Dermis microvascular lymphatic vessel endothelial cell (primary cell): ENCODE results near the gene RHOH. TPM values are rescaled to one million over a fixed set of nuclear protein-coding genes. Genes with fewer than 3 reads are reported as not detected.

Experiments used
- DNase-seq, 2 donors: peaks; one replicate each; pipeline versions ENCODE4 v3.0.0 to v3.0.0-alpha.2; 2010; ENCODE audit warnings: low read depth in 2 of 2
- total RNA-seq: library from RNA; depleted of rRNA; stranded (reverse); fragments of >200 nt; gene quantifications from 2 replicates; pipeline ENCODE4 v1.2.1, GENCODE V29; 2014

RHOH gene
- total RNA-seq, 1 donor from 2014 or later, result under 0.01 TPM

- no peak for DNase-seq
Measured at GRCh38 chr4:40204507-40205258, 7.9 kb downstream of the RHOH start.

GRCh38 chr4:40205259-40206198 is 8.7 kb downstream of the RHOH start:
- no peak for DNase-seq

- no peak for DNase-seq
Measured at GRCh38 chr4:40206426-40206825, 9.6 kb downstream of the RHOH start.

- DNase-seq, result no peak
Measured at GRCh38 chr4:40209401-40209800, 12.6 kb downstream of the RHOH start.

- DNase-seq, result no peak
Measured at GRCh38 chr4:40210776-40211175, 13.9 kb downstream of the RHOH start.

GRCh38 chr4:40211224-40212185 is 14.7 kb downstream of the RHOH start:
- no peak for DNase-seq

- no peak for DNase-seq
Measured at GRCh38 chr4:40212674-40213527, 16.1 kb downstream of the RHOH start.

- DNase-seq, result no peak
Measured at GRCh38 chr4:40214038-40214437, 17.2 kb downstream of the RHOH start.

GRCh38 chr4:40214661-40215418 is 18.0 kb downstream of the RHOH start:
- DNase-seq, result no peak

GRCh38 chr4:40216622-40217366 is 20.0 kb downstream of the RHOH start:
- DNase-seq, result no peak

GRCh38 chr4:40221744-40222143 is 24.9 kb downstream of the RHOH start:
- no peak for DNase-seq

GRCh38 chr4:40223343-40223742 is 26.5 kb downstream of the RHOH start:
- DNase-seq, result no peak

- no peak for DNase-seq
Measured at GRCh38 chr4:40224432-40224831, 27.6 kb downstream of the RHOH start.

- no peak for DNase-seq
Measured at GRCh38 chr4:40225497-40225896, 28.7 kb downstream of the RHOH start.

GRCh38 chr4:40227284-40227683 is 30.5 kb downstream of the RHOH start:
- no peak for DNase-seq

GRCh38 chr4:40228497-40229365 is 31.9 kb downstream of the RHOH start:
- DNase-seq, result peak in 1 of 2 donors; percentile 9

- no peak for DNase-seq
Measured at GRCh38 chr4:40231316-40231863, 34.6 kb downstream of the RHOH start.

GRCh38 chr4:40232610-40233009 is 35.8 kb downstream of the RHOH start:
- DNase-seq, result no peak
